Breast epithelium (tissue), 3 donors: ENCODE data around the gene RPS25.

Source experiments
- CTCF ChIP-seq, 3 donors: fragments of 450-650 bp; IDR thresholded peaks; one replicate each; pipeline ENCODE4 v1.5.1; 2016 to 2017; ENCODE audit warnings: antibody characterized with exemption in 3 of 3, mild to moderate bottlenecking in 3 of 3, moderate library complexity in 3 of 3
- POLR2A ChIP-seq: fragments of 450-650 bp; IDR thresholded peaks from one replicate; pipeline ENCODE4 v1.6.1; 2016; ENCODE audit warnings: antibody characterized with exemption, mild to moderate bottlenecking, moderate library complexity
- POLR2AphosphoS5 ChIP-seq, 3 donors: sonication (generic); formaldehyde crosslinking; IDR thresholded peaks; one replicate each; pipeline ENCODE4 v1.6.1; 2017; ENCODE audit warnings: antibody characterized with exemption in 3 of 3

- TF ChIP-seq CTCF (IDR thresholded peaks at IDR 0.05) (peak in 1 of 3 donors; percentile 10), POLR2AphosphoS5 (IDR thresholded peaks at IDR 0.05) (peak; percentile 26 to 72 (median 65)), POLR2A (peak; percentile 33)
These were observed 39.0 kb upstream of the RPS25 start, which contains the start of gene HYOU1 for GRCh38 chr11:119057000-119057769.
